Thyroid gland (tissue), 4 donors: ENCODE data around the gene SLC22A5.

Experiments used
- POLR2A ChIP-seq, 2 donors: fragments of 450-650 bp; IDR thresholded peaks; one replicate each; pipeline ENCODE4 v1.6.1; 2017; ENCODE audit warnings: antibody characterized with exemption in 2 of 2, mild to moderate bottlenecking in 2 of 2, moderate library complexity in 1 of 2
- TF ChIP-seq, protein P1 (sequence below), 6 experiments: fragments of 200-600 bp in 3 of 6; fragments of 450-650 bp in 3 of 6; sonication (generic) in 3 of 6; IDR thresholded peaks; one replicate each; pipeline ENCODE4 v1.5.1; 2016 to 2019; ENCODE audit warnings: antibody characterized with exemption in 6 of 6, mild to moderate bottlenecking in 2 of 6, inconsistent platforms in 1 of 6, moderate library complexity in 1 of 6

DNA sequence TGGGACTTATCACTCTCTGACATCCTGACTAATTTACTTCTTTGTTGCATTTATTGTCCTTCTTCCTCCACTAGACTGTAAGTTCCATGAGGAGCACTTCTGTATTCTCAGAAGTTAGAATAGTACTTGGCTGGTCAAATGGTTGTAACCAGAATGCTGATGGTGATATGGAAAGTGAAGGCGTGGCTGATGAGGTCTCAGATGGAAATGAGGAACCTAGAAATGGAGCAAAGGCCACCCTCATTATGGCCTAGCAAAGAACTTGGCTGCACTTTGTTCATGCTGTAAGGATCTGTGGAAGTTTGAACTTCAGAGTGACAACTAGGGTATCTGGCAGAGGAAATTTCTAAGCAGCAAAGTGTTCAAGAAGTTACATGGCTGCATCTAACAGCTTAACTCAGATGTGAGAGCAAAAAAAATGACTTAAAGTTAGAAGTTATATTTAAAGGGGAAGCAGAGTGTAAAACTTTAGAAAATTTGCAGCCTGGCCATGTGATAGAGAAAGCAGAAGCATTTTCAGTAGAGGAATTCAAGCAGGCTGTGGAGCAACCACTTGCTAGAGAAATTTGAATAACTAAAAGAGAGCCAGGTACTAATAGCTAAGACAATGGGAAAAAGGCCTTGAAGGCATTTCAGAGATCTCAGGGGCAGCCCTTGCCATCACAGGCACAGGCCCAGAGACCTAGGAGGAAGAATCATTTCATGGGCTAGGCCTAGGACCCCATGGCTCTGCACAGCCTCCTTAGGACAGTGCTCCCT lies 14.9 kb upstream of the SLC22A5 start:
- TF ChIP-seq, protein P1, sequence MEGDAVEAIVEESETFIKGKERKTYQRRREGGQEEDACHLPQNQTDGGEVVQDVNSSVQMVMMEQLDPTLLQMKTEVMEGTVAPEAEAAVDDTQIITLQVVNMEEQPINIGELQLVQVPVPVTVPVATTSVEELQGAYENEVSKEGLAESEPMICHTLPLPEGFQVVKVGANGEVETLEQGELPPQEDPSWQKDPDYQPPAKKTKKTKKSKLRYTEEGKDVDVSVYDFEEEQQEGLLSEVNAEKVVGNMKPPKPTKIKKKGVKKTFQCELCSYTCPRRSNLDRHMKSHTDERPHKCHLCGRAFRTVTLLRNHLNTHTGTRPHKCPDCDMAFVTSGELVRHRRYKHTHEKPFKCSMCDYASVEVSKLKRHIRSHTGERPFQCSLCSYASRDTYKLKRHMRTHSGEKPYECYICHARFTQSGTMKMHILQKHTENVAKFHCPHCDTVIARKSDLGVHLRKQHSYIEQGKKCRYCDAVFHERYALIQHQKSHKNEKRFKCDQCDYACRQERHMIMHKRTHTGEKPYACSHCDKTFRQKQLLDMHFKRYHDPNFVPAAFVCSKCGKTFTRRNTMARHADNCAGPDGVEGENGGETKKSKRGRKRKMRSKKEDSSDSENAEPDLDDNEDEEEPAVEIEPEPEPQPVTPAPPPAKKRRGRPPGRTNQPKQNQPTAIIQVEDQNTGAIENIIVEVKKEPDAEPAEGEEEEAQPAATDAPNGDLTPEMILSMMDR (IDR thresholded peaks at IDR 0.05), result no peak
- TF ChIP-seq POLR2A (IDR thresholded peaks at IDR 0.05), result no peak
